Spleen (tissue), 11 donors: Measurements from ENCODE around the gene CFAP20DC. TPM values are rescaled to one million over a fixed set of nuclear protein-coding genes. Genes with fewer than 3 reads are reported as not detected.
"Not testable (repeated sequence)": the region's sequence is repeated elsewhere in the genome, so short reads cannot be mapped to it uniquely, and the experiment has no call there.

Experiments
- DNase-seq: peaks from one replicate; pipeline ENCODE4 v3.0.0-alpha.2; 2020
- H3K27ac ChIP-seq, 8 donors: fragments of 200-600 bp; sonication (generic) in 7 of 8; 1 replicate in 4 of 8; 2 replicates in 4 of 8; pipeline versions ENCODE4 v1.5.0 to v1.8.0; 2016 to 2021; ENCODE audit warnings: inconsistent platforms in 4 of 8, mild to moderate bottlenecking in 4 of 8, moderate library complexity in 1 of 8
- H3K27me3 ChIP-seq, 7 donors: fragments of 200-600 bp; sonication (generic) in 6 of 7; replicated peaks in 1 of 7; 1 replicate in 4 of 7; 2 replicates in 3 of 7; pipeline versions ENCODE4 v1.5.0 to v1.8.0; 2016 to 2021; ENCODE audit warnings: inconsistent platforms in 3 of 7, mild to moderate bottlenecking in 1 of 7
- H3K36me3 ChIP-seq, 6 donors: fragments of 200-600 bp; sonication (generic) in 5 of 6; 1 replicate in 4 of 6; 2 replicates in 2 of 6; pipeline versions ENCODE4 v1.5.0 to v1.8.0; 2016 to 2021; ENCODE audit warnings: inconsistent platforms in 2 of 6
- H3K4me1 ChIP-seq, 6 donors: fragments of 200-600 bp; sonication (generic) in 5 of 6; 1 replicate in 3 of 6; 2 replicates in 3 of 6; pipeline versions ENCODE4 v1.5.0 to v1.8.0; 2016 to 2021; ENCODE audit warnings: inconsistent platforms in 3 of 6
- H3K4me3 ChIP-seq, 8 donors: fragments of 200-600 bp; sonication (generic) in 7 of 8; 1 replicate in 4 of 8; 2 replicates in 4 of 8; pipeline versions ENCODE4 v1.5.0 to v1.8.0; 2016 to 2021; ENCODE audit warnings: inconsistent platforms in 4 of 8, mild to moderate bottlenecking in 4 of 8, moderate library complexity in 2 of 8
- H3K9me3 ChIP-seq, 8 donors: fragments of 200-600 bp; sonication (generic) in 7 of 8; 1 replicate in 4 of 8; 2 replicates in 4 of 8; pipeline versions ENCODE4 v1.5.0 to v1.8.0; 2016 to 2021; ENCODE audit warnings: inconsistent platforms in 4 of 8
- CTCF ChIP-seq, 11 experiments: fragments of 200-600 bp in 7 of 11; fragments of 450-650 bp in 4 of 11; sonication (generic) in 4 of 11; IDR thresholded peaks in 8 of 11; conservative IDR thresholded peaks in 3 of 11; 1 replicate in 7 of 11; 2 replicates in 4 of 11; pipeline versions ENCODE4 v1.4.0 to v1.8.0; 2016 to 2021; ENCODE audit warnings: antibody characterized with exemption in 11 of 11, inconsistent platforms in 4 of 11, mild to moderate bottlenecking in 1 of 11
- POLR2A ChIP-seq, 3 donors: fragments of 450-650 bp; IDR thresholded peaks; one replicate each; pipeline ENCODE4 v1.5.1; 2017; ENCODE audit warnings: antibody characterized with exemption in 3 of 3, mild to moderate bottlenecking in 1 of 3
- POLR2AphosphoS5 ChIP-seq, 3 donors: sonication (generic); formaldehyde crosslinking; IDR thresholded peaks; one replicate each; pipeline ENCODE4 v1.5.1; 2017; ENCODE audit warnings: antibody characterized with exemption in 3 of 3
- WGBS, 5 donors: extraction: QIAGEN DNeasy Blood & Tissue Kit in 3 of 5; methylation state at CpG; one replicate each; pipeline versions ENCODE4 v1.1.5 to v1.1.7; 2013 to 2018; 5-methylcytosine and 5-hydroxymethylcytosine counted together
- intact Hi-C: fragments of 100-400 bp; cut with DNase I; formaldehyde crosslinking; loops from one replicate; pipeline ENCODE4 v1.15.0; 2023; ENCODE audit warnings: low total_unique reads
- polyA plus RNA-seq, 3 donors: library from polyadenylated mRNA; stranded (reverse); fragments of 200-250 nt; gene quantifications; one replicate each; pipeline ENCODE4 v1.2.1, GENCODE V29; 2013
- total RNA-seq, 7 donors: library from RNA; depleted of rRNA in 3 of 7; stranded (reverse); fragments of >200 nt in 3 of 7; fragmentation: NEBNext Ultra II Directional in 4 of 7; extraction: Animal tissue kit (Norgen Biotek cat#: 25700) in 4 of 7; gene quantifications; one replicate each; pipeline versions ENCODE4 v1.1.0 to v1.2.1, GENCODE V29; 2016 to 2021
- donor health status: healthy with polysubstance abuse.
- donor health status: DM: no; HTN: no; CAD: no; lungs with moderate emphysema.
- donor health status: DM: no; HTN: no; CAD: no.
- donor health status: Bipolar disorder and iron deficiency.
- donor health status: healthy.
- donor health status: DM: no; HTN: no; CAD: no.
- donor health status: DM: yes; HTN: yes; CAD: no.

The CFAP20DC gene
- total and polyA plus RNA-seq, 10 donors = 0.20 to 1.2 (median 0.58) TPM

GRCh38 chr3:58986654-58987053 lies 63.2 kb downstream of the CFAP20DC start:
- no peak for DNase-seq
- TF ChIP-seq CTCF (IDR thresholded peaks at IDR 0.05 in 8 of 11, conservative IDR thresholded peaks at IDR 0.05 in 3 of 11) (no peak), POLR2A (IDR thresholded peaks at IDR 0.05) (no peak), POLR2AphosphoS5 (IDR thresholded peaks at IDR 0.05) (no peak)
- intact Hi-C loops = no loop called here
- H3K4me1 ChIP-seq = no peaks in the 10 kb centered on the region
- WGBS, 5 donors = 71 to 91% (median 83%) methylated on average over 4 of the region's 4 CpGs
- peaks cover 0 to 15% (median 11%) of the 10 kb centered on the region in 8 donors for H3K9me3 ChIP-seq
- H3K4me3 ChIP-seq = no peak overlapping the region
- no peaks in the 10 kb centered on the region for H3K27me3 ChIP-seq
- no peaks in the 10 kb centered on the region for H3K36me3 ChIP-seq
- H3K27ac ChIP-seq = no peak overlapping the region

GRCh38 chr3:58979840-58980239 lies 70.0 kb downstream of the CFAP20DC start:
- H3K4me1 ChIP-seq = no peaks in the 10 kb centered on the region
- no peaks in the 10 kb centered on the region for H3K36me3 ChIP-seq
- no peak overlapping the region for H3K27ac ChIP-seq
- no peaks in the 10 kb centered on the region for H3K27me3 ChIP-seq
- intact Hi-C loops = no loop called here
- TF ChIP-seq POLR2AphosphoS5 (IDR thresholded peaks at IDR 0.05) (no peak), CTCF (IDR thresholded peaks at IDR 0.05 in 8 of 11, conservative IDR thresholded peaks at IDR 0.05 in 3 of 11) (no peak), POLR2A (IDR thresholded peaks at IDR 0.05) (no peak)
- no peaks in the 10 kb centered on the region for H3K9me3 ChIP-seq
- H3K4me3 ChIP-seq = no peak overlapping the region
- WGBS, 5 donors = 82 to 94% (median 87%) methylated on average over 4 of the region's 4 CpGs
- DNase-seq = no peak

- Histone ChIP-seq H3K27ac (no peak overlapping the region), H3K36me3 (no peaks in the 10 kb centered on the region), H3K4me3 (no peak overlapping the region), H3K9me3 (no peaks in the 10 kb centered on the region), H3K4me1 (no peaks in the 10 kb centered on the region), H3K27me3 (no peaks in the 10 kb centered on the region)
- no peak for DNase-seq
- 80 to 94% (median 86%) methylated on average over 3 of the region's 3 CpGs for WGBS, 5 donors
- intact Hi-C loops = no loop called here
- no peak for TF ChIP-seq CTCF (IDR thresholded peaks at IDR 0.05 in 8 of 11, conservative IDR thresholded peaks at IDR 0.05 in 3 of 11)
- no peak for TF ChIP-seq POLR2A (IDR thresholded peaks at IDR 0.05)
- TF ChIP-seq POLR2AphosphoS5 (IDR thresholded peaks at IDR 0.05) = no peak
Observed at GRCh38 chr3:58973796-58974195, 76.0 kb downstream of the CFAP20DC start.

- H3K4me1 ChIP-seq, DNase-seq, H3K36me3 ChIP-seq: not testable (repeated sequence)
Observed at GRCh38 chr3:58967866-58968265, 82.0 kb downstream of the CFAP20DC start.

GRCh38 chr3:58965865-58966264 lies 84.0 kb downstream of the CFAP20DC start:
- Histone ChIP-seq H3K27me3 (no peaks in the 10 kb centered on the region), H3K36me3 (no peaks in the 10 kb centered on the region), H3K4me3 (no peak overlapping the region), H3K27ac (no peak overlapping the region), H3K4me1 (no peaks in the 10 kb centered on the region), H3K9me3 (peaks cover 0 to 8% (median 3%) of the 10 kb centered on the region in 8 donors)
- intact Hi-C loops = no loop called here
- no peak for DNase-seq
- TF ChIP-seq POLR2AphosphoS5 (IDR thresholded peaks at IDR 0.05) = no peak
- TF ChIP-seq POLR2A (IDR thresholded peaks at IDR 0.05) = no peak
- no peak for TF ChIP-seq CTCF (IDR thresholded peaks at IDR 0.05 in 8 of 11, conservative IDR thresholded peaks at IDR 0.05 in 3 of 11)
- WGBS, 5 donors = 67 to 85% (median 77%) methylated on average over 2 of the region's 2 CpGs

More at GRCh38 chr3:58967866-58968265, 82.0 kb downstream of the CFAP20DC start:
- H3K4me3 ChIP-seq, H3K27ac ChIP-seq, H3K9me3 ChIP-seq, intact Hi-C loops, H3K27me3 ChIP-seq: not testable (repeated sequence)
- 92 to 100% (median 96%) methylated on average over 1 of the region's 1 CpG for WGBS, 5 donors
